OCI-LY7 (cell line): Measurements from ENCODE around the gene PACS2.

Source experiments
- CTCF ChIP-seq: fragments of 200-600 bp; sonication (generic); conservative IDR thresholded peaks from 2 replicates; pipeline ENCODE4 v1.5.1; 2014; ENCODE audit warnings: mild to moderate bottlenecking, antibody characterized with exemption, low read length, moderate library complexity, mixed read lengths
- EZH2phosphoT487 ChIP-seq: fragments of 200-600 bp; sonication (generic); IDR thresholded peaks from 2 replicates; pipeline ENCODE4 v1.6.1; 2018; ENCODE audit warnings: low read depth, borderline replicate concordance, mild to moderate bottlenecking, mixed run types, antibody characterized with exemption, low read length, moderate library complexity, mixed read lengths

- TF ChIP-seq CTCF (no peak), EZH2phosphoT487 (no peak)
Measured at GRCh38 chr14:105420101-105420973, 105.8 kb downstream of the PACS2 start.
